Globus pallidus (tissue), 1 donor: ENCODE results near the gene HLA-DQA2.
"Not testable (repeated sequence)": the region's sequence is repeated elsewhere in the genome, so short reads cannot be mapped to it uniquely, and the experiment has no call there.

Experiments used
- DNase-seq: peaks from one replicate; pipeline ENCODE4 v3.0.0-alpha.2; 2015; ENCODE audit warnings: low spot score

The HLA-DQA2 gene

GRCh38 chr6:32741031-32741960 is at the start of gene HLA-DQA2:
Gene HLA-DQA2, plus strand, starts transcription at chr6:32741391. Its CDS starts 53 bp downstream, at chr6:32741444.
- no peak for DNase-seq

GRCh38 chr6:32692019-32692418 is 49.2 kb upstream of the HLA-DQA2 start:
- DNase-seq, result no peak

- DNase-seq, result no peak
Measured at GRCh38 chr6:32697031-32697430, 44.2 kb upstream of the HLA-DQA2 start.

GRCh38 chr6:32700391-32701040 is 40.7 kb upstream of the HLA-DQA2 start:
- peak; percentile 62 for DNase-seq

- no peak for DNase-seq
Measured at GRCh38 chr6:32703347-32703746, 37.8 kb upstream of the HLA-DQA2 start.

GRCh38 chr6:32705164-32705563 is 36.0 kb upstream of the HLA-DQA2 start:
- DNase-seq, result not testable (repeated sequence)

- DNase-seq, result no peak
Measured at GRCh38 chr6:32709625-32710024, 31.6 kb upstream of the HLA-DQA2 start.

GRCh38 chr6:32713241-32713640 is 27.9 kb upstream of the HLA-DQA2 start:
- no peak for DNase-seq

GRCh38 chr6:32716396-32716795 is 24.8 kb upstream of the HLA-DQA2 start:
- no peak for DNase-seq

GRCh38 chr6:32718879-32719278 is 22.3 kb upstream of the HLA-DQA2 start:
- no peak for DNase-seq

GRCh38 chr6:32738126-32738525 is 3.1 kb upstream of the HLA-DQA2 start:
- DNase-seq, result no peak

- no peak for DNase-seq
Measured at GRCh38 chr6:32742374-32742773, 1.2 kb downstream of the HLA-DQA2 start.

- DNase-seq, result no peak
Measured at GRCh38 chr6:32744776-32745175, 3.6 kb downstream of the HLA-DQA2 start.

GRCh38 chr6:32745649-32746048 is 4.5 kb downstream of the HLA-DQA2 start:
- DNase-seq, result not testable (repeated sequence)

GRCh38 chr6:32752580-32752979 is 11.4 kb downstream of the HLA-DQA2 start:
- DNase-seq, result no peak

- DNase-seq, result no peak
Measured at GRCh38 chr6:32759669-32760068, 18.5 kb downstream of the HLA-DQA2 start.

- DNase-seq, result no peak
Measured at GRCh38 chr6:32761072-32761471, 19.9 kb downstream of the HLA-DQA2 start.

- no peak for DNase-seq
Measured at GRCh38 chr6:32761548-32761947, 20.4 kb downstream of the HLA-DQA2 start.

- DNase-seq, result no peak
Measured at GRCh38 chr6:32763421-32763820, 22.2 kb downstream of the HLA-DQA2 start, which contains the start of gene HLA-DQB2. Gene HLA-DQB2, minus strand, starts transcription at chr6:32763532. Its CDS starts 62 bp downstream, at chr6:32763470.

GRCh38 chr6:32764048-32764447 is 22.9 kb downstream of the HLA-DQA2 start:
- DNase-seq, result no peak

- DNase-seq, result no peak
Measured at GRCh38 chr6:32772656-32773055, 31.5 kb downstream of the HLA-DQA2 start.

GRCh38 chr6:32774426-32774825 is 33.2 kb downstream of the HLA-DQA2 start:
- DNase-seq, result no peak

GRCh38 chr6:32775071-32775470 is 33.9 kb downstream of the HLA-DQA2 start:
- DNase-seq, result no peak
